DLD1 (cell line): ENCODE data around the gene RGS19.

Experiments used
- in situ Hi-C: cut with HindIII; loops from 2 replicates; pipeline ENCODE4 v1.10.0; 2017; ENCODE audit warnings: low sequenced_read_pairs

The RGS19 gene

DNA sequence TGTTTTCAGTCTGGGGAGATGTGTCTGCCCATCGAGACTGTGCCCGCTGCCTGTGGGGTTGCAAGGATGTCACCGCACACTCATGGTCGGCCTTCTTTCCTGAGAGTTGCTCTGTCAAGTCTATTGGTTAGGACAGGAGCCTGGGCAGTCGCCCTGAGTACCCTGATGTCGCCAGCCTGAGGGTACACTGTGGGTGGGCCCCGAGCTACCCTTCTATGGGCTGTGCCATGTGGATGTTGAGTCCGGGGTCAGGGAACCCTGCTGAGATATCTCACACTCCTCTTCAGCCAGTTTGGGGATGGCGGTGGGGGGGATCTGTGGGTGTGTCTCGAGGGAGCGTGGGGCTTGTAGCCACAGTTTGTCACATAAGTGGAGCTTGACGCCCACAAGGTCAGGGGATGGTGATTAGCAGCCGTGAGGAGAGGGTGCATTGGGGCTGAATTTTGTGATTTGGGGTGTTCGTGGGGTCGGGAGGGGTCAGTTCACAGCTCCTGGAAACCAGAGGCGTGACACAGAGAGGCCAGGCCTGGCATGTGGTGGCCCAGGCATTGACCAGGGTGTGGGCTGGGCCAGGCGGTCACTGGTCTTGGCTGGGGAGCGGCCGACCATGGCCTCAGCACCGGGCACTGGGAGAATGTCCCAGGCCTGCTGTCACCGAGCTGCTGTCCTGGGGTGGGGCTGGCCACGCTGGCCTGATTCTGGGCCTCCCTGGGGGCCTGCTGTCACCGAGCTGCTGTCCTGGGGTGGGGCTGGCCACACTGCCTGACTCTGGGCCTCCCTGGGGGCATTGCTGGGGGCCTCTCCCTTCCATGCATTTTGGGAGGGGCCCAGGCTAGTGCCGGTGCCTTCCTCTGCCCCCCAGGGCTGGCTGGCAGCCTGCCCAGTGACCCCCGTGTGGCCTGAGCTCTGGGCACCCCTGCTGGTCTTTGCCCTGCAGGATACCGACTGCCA, 29.7 kb upstream of the RGS19 start:
- in situ Hi-C loops = no loop called here

DNA sequence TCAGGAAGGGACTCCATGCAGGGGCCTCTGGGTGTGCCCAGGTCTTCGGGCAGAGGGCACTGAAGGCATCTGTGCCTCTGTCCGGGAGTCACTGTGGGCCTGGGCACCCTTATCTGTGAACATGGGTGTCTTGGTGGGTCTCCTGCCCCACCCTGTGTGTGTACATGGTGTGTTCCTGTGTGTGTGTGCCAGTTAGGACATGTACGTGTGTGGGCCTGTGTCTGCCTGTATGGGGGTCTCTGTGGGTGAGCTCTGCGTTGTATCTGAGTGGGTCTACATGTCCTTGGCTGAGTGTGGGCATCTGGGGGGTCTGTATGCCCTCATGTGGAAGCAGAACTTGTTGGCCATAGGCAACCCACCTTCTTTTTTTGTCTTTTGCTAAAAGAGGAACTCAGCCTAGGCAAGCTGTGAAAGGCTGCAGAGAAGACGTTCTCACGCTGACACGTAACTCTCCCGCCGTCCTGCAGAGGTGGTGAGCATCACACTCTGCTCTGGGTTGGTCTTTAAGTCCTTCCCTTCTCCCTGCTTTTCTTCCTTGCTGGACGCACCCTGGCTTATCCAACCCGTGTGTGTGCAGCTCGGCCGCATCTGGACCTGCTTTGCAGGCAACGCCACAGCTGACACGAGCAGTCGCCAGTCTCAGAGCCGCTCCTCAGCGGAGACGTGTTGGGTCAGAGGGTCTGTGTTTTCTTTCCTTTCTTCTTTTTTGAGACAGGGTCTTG, 28.6 kb upstream of the RGS19 start:
- in situ Hi-C loops = no loop called here

DNA sequence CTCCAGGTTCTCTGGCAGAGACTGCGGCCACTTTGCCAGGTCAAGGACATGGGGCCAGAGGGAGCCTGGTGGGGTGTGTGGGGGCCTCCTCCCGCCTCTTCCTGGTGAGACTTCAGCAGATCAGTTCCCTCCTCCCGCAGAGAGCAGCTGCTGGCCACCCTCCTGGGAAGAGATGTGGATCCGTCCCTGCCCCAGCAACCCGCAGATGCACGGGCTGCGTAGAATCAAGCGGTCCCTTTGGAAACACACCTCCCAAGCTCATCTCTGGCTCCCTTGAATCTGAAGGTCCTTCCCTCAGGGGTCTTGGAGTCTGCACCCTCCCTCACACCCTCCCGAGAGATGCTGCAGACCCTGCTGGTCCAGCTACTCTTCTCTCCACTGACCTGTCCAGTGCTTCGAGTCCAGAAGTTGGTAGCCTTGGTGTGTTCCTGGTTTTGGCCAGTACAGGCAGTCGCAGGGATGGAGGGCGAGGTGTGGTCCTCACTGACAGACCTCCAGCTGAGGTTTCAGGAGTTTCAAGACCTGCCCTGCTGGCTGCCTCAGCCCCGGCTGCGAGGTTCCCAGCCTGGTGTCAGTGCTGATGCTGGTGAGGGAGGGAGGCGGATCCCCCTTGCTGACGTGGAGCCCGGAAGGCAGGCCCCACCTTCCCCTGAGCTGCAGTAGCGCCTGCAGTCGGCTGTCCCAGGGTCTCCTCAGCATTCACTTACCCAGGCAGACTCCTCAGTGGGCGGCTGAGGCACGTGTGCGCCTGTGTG, 27.8 kb upstream of the RGS19 start, which contains the start of gene NPBWR2:
Gene NPBWR2 (minus strand): TSS at position 585 of the 755 bp plus-strand sequence. CDS start 734 bp downstream, outside the sequence.
- in situ Hi-C loops = no loop called here

GRCh38 chr20:64106435-64106961, 27.2 kb upstream of the RGS19 start:
- in situ Hi-C loops = no loop called here

DNA sequence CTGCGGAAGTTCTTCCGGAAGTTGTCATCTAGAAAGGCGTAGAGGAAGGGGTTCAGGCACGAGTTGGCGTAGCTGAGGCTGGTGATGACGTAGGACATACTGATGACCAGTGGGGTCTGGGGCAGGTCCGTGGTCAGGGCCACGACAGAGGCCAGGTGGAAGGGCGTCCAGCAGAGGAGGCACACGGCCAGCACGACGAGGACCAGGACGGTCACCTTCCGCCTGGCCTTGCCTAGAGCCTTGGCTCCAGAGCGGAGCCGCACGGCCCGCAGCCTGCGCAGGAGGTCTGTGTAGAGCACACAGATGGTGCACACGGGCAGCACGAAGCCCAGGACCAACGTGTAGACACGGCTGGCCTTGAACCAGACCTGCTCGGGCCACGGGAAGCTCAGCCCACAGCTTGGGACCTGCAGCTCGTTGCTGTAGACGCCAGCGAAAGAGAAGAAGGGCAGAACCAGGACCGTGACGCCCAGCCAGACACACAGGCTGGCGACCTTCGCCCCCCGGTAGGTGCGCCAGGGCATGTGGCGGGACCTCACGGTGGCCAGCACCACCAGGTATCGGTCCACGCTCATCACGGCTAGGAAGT, 26.6 kb upstream of the RGS19 start:
- in situ Hi-C loops = no loop called here

DNA sequence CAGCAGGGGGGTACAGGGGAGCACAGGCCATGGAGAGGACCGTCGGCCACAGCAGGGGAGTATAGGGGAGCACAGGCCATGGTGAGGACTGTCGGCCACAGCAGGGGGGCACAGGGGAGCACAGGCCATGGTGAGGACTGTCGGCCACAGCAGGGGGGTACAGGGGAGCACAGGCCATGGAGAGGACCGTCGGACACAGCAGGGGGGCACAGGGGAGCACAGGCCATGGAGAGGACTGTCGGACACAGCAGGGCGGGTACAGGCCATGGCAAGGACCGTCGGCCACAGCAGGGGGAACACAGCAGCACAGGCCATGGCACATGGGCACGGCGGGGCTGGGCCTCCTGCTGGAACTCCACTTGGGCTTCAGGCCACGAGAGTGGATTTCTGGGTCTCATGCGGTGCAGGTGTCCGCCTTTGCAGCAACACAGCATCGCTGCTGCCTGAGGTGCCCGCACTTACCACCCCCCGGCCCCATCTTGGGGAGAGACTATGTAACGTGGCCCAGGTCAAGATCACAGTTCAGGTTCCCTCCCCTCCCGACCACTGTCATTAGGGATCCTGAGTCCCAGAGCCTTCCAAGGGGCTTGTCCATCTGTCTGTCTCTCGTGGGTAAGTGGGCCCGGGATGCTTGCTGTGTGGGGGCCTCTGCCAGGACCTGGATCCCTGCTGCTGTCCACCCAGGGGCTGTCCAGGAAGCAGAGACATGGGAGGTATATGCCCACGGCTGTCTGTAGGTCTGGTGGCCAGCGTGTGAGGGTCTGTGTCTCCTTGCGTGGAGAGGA, 25.5 kb upstream of the RGS19 start:
- in situ Hi-C loops = no loop called here

DNA sequence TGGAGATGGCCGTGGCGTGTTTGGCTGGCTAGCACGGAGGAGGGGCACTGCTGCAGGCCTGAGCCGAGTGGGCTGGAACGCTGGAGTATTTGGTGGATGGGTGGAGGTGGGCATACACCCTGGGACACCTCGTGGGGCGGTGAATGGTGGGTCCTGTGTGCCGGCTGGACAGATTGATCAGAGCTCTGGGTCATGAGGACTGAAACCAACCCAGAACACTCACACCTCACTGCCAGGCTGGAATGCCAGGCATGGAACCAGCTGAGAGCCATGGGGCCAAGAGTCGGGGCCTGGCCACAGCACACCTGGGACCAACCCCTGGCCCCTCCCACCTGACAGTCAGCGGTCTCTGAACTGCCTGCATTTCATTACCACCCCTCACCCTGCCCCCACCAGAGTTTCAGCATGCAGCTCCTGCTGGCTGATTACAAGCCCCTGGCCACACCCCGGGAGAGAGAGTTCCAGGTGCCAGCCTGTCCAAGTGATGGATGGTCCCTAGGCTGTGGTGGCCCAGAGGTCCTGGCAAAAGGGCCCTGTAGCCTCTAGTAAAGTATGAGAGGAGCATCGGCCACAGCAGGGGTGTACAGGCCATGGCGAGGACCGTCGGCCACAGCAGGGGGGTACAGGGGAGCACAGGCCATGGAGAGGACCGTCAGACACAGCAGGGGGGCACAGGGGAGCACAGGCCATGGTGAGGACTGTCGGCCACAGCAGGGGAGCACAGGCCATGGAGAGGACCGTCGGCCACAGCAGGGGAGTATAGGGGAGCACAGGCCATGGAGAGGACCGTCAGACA, 24.8 kb upstream of the RGS19 start:
- in situ Hi-C loops = no loop called here

GRCh38 chr20:64102647-64103354, 23.5 kb upstream of the RGS19 start:
- in situ Hi-C loops = no loop called here

- in situ Hi-C loops = no loop called here
These were observed 22.7 kb upstream of the RGS19 start for GRCh38 chr20:64101731-64102621.

DNA sequence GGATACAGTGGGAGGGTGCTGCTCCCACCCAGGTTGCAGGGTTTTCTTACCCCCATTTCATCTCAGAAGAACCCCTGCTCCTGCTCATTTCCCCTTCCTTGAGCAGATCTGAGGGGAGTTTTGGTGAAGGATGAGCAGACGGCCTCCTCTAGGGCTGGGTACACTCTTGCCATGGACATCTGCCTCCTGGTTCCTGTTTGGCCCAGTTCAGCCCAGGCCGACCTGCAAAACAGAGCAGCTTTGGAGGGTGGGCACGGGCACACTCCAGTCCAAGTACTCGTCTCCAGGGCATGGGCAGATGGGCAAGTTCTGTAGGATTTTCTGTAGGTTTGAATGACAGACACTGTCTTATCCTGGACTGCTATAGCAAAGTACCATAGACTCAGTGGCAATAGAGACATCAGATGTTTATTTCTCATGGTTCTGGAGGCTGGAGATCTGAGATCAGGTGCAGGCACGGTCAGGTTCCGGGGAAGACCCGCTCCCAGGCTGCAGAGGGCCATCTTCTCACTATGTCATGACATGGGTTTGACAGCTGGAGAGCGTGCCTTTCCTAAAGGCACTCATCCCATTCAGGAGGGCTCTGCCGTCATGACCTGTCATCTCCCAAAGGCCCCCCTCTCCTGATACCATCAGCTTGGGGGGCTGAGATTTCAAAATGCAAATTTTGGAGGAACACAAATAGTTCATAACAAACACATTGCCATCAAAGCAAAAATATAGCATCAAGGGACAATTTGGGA, 21.8 kb upstream of the RGS19 start:
- in situ Hi-C loops = no loop called here

DNA sequence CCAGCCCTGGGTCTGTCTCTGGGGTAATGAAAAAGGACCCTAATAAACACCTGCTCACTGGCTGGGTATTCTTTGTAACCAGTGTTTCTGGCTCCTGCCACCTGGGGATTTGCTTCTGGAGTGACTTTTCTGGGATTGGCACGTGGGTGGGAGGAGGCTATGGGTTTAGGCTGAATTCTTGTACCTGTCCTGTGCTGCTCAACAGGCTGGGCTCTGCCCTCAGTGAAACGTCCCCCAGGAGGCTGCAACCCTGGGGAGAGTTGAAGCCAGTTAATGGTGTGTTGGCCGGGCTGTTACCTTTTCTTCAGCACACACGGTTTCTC, 21.2 kb upstream of the RGS19 start:
- in situ Hi-C loops = no loop called here

GRCh38 chr20:64099880-64100565, 20.7 kb upstream of the RGS19 start:
- in situ Hi-C loops = no loop called here

- in situ Hi-C loops = no loop called here
These were observed 19.9 kb upstream of the RGS19 start for GRCh38 chr20:64099086-64099786.

DNA sequence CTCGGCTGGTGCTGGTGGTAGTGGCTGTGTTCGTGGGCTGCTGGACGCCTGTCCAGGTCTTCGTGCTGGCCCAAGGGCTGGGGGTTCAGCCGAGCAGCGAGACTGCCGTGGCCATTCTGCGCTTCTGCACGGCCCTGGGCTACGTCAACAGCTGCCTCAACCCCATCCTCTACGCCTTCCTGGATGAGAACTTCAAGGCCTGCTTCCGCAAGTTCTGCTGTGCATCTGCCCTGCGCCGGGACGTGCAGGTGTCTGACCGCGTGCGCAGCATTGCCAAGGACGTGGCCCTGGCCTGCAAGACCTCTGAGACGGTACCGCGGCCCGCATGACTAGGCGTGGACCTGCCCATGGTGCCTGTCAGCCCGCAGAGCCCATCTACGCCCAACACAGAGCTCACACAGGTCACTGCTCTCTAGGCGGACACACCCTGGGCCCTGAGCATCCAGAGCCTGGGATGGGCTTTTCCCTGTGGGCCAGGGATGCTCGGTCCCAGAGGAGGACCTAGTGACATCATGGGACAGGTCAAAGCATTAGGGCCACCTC, 19.2 kb upstream of the RGS19 start:
- in situ Hi-C loops = no loop called here

DNA sequence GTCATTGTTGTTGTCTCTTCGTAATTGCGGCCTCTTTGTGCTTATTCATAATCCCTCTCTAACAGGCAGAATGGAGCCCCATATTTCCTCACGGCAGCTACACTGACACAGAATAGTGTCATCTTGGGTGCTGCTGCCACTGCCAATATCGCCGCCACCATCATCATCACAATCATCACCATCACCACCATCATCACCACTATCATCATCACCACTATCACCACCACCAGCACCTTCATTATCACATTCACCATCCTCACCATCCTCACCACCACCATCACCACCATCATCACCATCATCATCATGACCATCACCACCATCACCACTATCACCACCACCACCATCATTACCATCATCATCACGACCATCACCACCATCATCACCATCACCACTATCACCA, 17.2 kb upstream of the RGS19 start:
- in situ Hi-C loops = no loop called here
